ENCODE results near the gene GLA.

The GLA gene

GRCh38 chrX:101409043-101409442 is 1.3 kb upstream of the GLA start:
- peaks cover 32% of the 10 kb centered on the region for H3K36me3 ChIP-seq (ENCODE audit: control insufficient read depth, low read length)
- no peak for TF ChIP-seq EZH2phosphoT487 (IDR thresholded peaks at IDR 0.05; ENCODE audit: borderline replicate concordance, low read length)
- H3K4me3 ChIP-seq (ENCODE audit: low read length): peak overlapping the region; percentile 79
- no peaks in the 10 kb centered on the region for H3K9me2 ChIP-seq (replicated peaks; ENCODE audit: control insufficient read depth, low read length)
- H3K27me3 ChIP-seq (ENCODE audit: control insufficient read depth, low read length): no peaks in the 10 kb centered on the region
- peaks cover 23% of the 10 kb centered on the region for H3K4me1 ChIP-seq (ENCODE audit: control insufficient read depth, low read length)
- no peaks in the 10 kb centered on the region for H3F3A ChIP-seq (ENCODE audit: control insufficient read depth, insufficient read depth)
- H3K9me3 ChIP-seq (ENCODE audit: control insufficient read depth, insufficient read depth, low read length): no peaks in the 10 kb centered on the region
- H3K27ac ChIP-seq (ENCODE audit: low read depth, low read length): peak overlapping the region; percentile 80
- peaks cover 87% of the 10 kb centered on the region for H3K79me2 ChIP-seq (ENCODE audit: control insufficient read depth, low read length)
- peak overlapping the region; percentile 70 for H3K4me2 ChIP-seq (ENCODE audit: low read length)
- H4K20me1 ChIP-seq (ENCODE audit: control insufficient read depth, insufficient read depth, low read depth, low read length): no peaks in the 10 kb centered on the region

GRCh38 chrX:101408532-101408841 is 762 bp upstream of the GLA start:
- H3K9me2 ChIP-seq (replicated peaks; ENCODE audit: control insufficient read depth, low read length): no peaks in the 10 kb centered on the region
- no peaks in the 10 kb centered on the region for H3F3A ChIP-seq (ENCODE audit: control insufficient read depth, insufficient read depth)
- H3K4me2 ChIP-seq (ENCODE audit: low read length): peak overlapping the region; percentile 70
- peak overlapping the region; percentile 79 for H3K4me3 ChIP-seq (ENCODE audit: low read length)
- H3K27me3 ChIP-seq (ENCODE audit: control insufficient read depth, low read length): no peaks in the 10 kb centered on the region
- no peaks in the 10 kb centered on the region for H4K20me1 ChIP-seq (ENCODE audit: control insufficient read depth, insufficient read depth, low read depth, low read length)
- H3K79me2 ChIP-seq (ENCODE audit: control insufficient read depth, low read length): peaks cover 92% of the 10 kb centered on the region
- peaks cover 34% of the 10 kb centered on the region for H3K36me3 ChIP-seq (ENCODE audit: control insufficient read depth, low read length)
- peak overlapping the region; percentile 80 for H3K27ac ChIP-seq (ENCODE audit: low read depth, low read length)
- H3K9me3 ChIP-seq (ENCODE audit: control insufficient read depth, insufficient read depth, low read length): no peaks in the 10 kb centered on the region
- no peak for TF ChIP-seq EZH2phosphoT487 (IDR thresholded peaks at IDR 0.05; ENCODE audit: borderline replicate concordance, low read length)
- TF ChIP-seq, protein P1, sequence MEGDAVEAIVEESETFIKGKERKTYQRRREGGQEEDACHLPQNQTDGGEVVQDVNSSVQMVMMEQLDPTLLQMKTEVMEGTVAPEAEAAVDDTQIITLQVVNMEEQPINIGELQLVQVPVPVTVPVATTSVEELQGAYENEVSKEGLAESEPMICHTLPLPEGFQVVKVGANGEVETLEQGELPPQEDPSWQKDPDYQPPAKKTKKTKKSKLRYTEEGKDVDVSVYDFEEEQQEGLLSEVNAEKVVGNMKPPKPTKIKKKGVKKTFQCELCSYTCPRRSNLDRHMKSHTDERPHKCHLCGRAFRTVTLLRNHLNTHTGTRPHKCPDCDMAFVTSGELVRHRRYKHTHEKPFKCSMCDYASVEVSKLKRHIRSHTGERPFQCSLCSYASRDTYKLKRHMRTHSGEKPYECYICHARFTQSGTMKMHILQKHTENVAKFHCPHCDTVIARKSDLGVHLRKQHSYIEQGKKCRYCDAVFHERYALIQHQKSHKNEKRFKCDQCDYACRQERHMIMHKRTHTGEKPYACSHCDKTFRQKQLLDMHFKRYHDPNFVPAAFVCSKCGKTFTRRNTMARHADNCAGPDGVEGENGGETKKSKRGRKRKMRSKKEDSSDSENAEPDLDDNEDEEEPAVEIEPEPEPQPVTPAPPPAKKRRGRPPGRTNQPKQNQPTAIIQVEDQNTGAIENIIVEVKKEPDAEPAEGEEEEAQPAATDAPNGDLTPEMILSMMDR (IDR thresholded peaks at IDR 0.05; ENCODE audit: low read depth, low read length, poor library complexity, severe bottlenecking): no peak
- H3K4me1 ChIP-seq (ENCODE audit: control insufficient read depth, low read length): peaks cover 23% of the 10 kb centered on the region

DNA sequence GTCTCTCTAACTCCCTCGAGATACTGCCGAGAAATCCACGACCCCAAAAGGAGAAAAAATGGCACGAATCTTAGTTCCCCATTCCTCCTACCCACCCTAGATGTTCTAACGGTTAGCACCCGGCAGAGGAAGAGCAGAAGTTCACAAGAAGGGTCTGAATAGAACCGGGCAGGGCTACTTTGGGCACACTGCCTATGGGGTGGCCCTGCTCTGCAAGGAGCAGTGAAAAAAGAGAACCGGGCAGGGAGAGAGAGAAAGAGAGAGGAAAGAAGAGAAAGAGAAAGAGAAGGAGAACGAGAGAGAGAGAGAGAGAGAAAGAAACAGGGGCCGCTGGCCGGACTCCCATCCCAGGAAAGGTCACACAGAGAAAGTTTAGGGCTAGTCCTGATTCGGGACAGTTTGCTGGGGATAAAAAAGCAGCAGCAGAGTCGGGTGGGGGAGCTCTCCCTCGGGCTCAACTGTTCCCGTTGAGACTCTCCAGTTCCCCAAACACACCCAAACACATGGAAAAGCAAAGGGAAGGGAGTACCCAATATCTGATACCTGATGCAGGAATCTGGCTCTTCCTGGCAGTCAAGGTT is 468 bp downstream of the GLA start:
- Histone ChIP-seq H3K9me2 (replicated peaks; ENCODE audit: control insufficient read depth, low read length) (no peaks in the 10 kb centered on the region), H3K4me2 (ENCODE audit: low read length) (peak overlapping the region; percentile 79), H3K27ac (ENCODE audit: low read depth, low read length) (peak overlapping the region; percentile 47), H3K4me1 (ENCODE audit: control insufficient read depth, low read length) (peaks cover 14% of the 10 kb centered on the region), H3K79me2 (ENCODE audit: control insufficient read depth, low read length) (peaks cover 82% of the 10 kb centered on the region), H3K9me3 (ENCODE audit: control insufficient read depth, insufficient read depth, low read length) (no peaks in the 10 kb centered on the region), H3K27me3 (ENCODE audit: control insufficient read depth, low read length) (no peaks in the 10 kb centered on the region), H4K20me1 (ENCODE audit: control insufficient read depth, insufficient read depth, low read depth, low read length) (no peaks in the 10 kb centered on the region), H3K36me3 (ENCODE audit: control insufficient read depth, low read length) (peaks cover 26% of the 10 kb centered on the region), H3F3A (ENCODE audit: control insufficient read depth, insufficient read depth) (no peaks in the 10 kb centered on the region), H3K4me3 (ENCODE audit: low read length) (peak overlapping the region; percentile 79)
- TF ChIP-seq, protein P1 (IDR thresholded peaks at IDR 0.05; ENCODE audit: low read depth, low read length, poor library complexity, severe bottlenecking): no peak
- no peak for TF ChIP-seq EZH2phosphoT487 (IDR thresholded peaks at IDR 0.05; ENCODE audit: borderline replicate concordance, low read length)

DNA sequence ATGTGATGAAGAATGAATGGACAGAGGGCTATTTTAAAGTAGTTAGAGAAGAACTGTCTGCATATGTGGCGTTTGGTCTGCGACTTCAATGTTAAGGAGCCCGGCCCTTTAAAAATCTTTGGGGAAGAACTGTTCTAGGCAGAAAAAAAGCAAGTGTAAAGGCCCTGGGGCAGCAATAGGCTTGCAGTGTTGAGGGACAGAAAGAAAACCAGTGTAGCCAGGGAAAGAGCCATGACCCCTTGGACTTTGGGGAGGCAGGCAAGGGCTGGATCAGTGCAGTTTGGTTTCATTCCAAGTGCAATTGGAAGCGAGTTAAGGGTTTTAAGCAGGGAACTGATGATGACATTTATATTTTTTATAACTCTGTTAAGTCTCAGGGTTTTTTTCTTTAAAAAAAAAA is 7.9 kb downstream of the GLA start:
- peaks cover 41% of the 10 kb centered on the region for H3F3A ChIP-seq (ENCODE audit: control insufficient read depth, insufficient read depth)
- H3K9me2 ChIP-seq (replicated peaks; ENCODE audit: control insufficient read depth, low read length): no peaks in the 10 kb centered on the region
- H4K20me1 ChIP-seq (ENCODE audit: control insufficient read depth, insufficient read depth, low read depth, low read length): no peaks in the 10 kb centered on the region
- no peak overlapping the region for H3K27ac ChIP-seq (ENCODE audit: low read depth, low read length)
- H3K4me3 ChIP-seq (ENCODE audit: low read length): no peak overlapping the region
- peaks cover 52% of the 10 kb centered on the region for H3K36me3 ChIP-seq (ENCODE audit: control insufficient read depth, low read length)
- H3K4me2 ChIP-seq (ENCODE audit: low read length): no peak overlapping the region
- peaks cover 10% of the 10 kb centered on the region for H3K79me2 ChIP-seq (ENCODE audit: control insufficient read depth, low read length)
- H3K27me3 ChIP-seq (ENCODE audit: control insufficient read depth, low read length): no peaks in the 10 kb centered on the region
- TF ChIP-seq EZH2phosphoT487 (IDR thresholded peaks at IDR 0.05; ENCODE audit: borderline replicate concordance, low read length): no peak
- TF ChIP-seq, protein P1 (IDR thresholded peaks at IDR 0.05; ENCODE audit: low read depth, low read length, poor library complexity, severe bottlenecking): no peak
- no peaks in the 10 kb centered on the region for H3K4me1 ChIP-seq (ENCODE audit: control insufficient read depth, low read length)
- no peaks in the 10 kb centered on the region for H3K9me3 ChIP-seq (ENCODE audit: control insufficient read depth, insufficient read depth, low read length)
